Ectodermal cell (in vitro differentiated cells): ENCODE measurements around the gene CNTRL.

Source experiments
- H3K27ac ChIP-seq: 2 replicates; pipeline ENCODE4 v1.7.0; 2013; ENCODE audit warnings: mild to moderate bottlenecking, low read depth, low read length; ENCODE audit not compliant: insufficient read depth, poor library complexity, severe bottlenecking
- H3K27me3 ChIP-seq: 2 replicates; pipeline ENCODE4 v1.7.0; 2013; ENCODE audit warnings: mild to moderate bottlenecking, low read length; ENCODE audit not compliant: insufficient read depth, control insufficient read depth, poor library complexity, severe bottlenecking
- H3K36me3 ChIP-seq: one replicate; pipeline ENCODE4 v1.7.0; 2013; ENCODE audit warnings: low read length; ENCODE audit not compliant: control insufficient read depth, insufficient read depth
- H3K4me1 ChIP-seq: one replicate; pipeline ENCODE4 v1.7.0; 2013; ENCODE audit warnings: low read length; ENCODE audit not compliant: control insufficient read depth, insufficient read depth
- H3K4me3 ChIP-seq: 2 replicates; pipeline ENCODE4 v1.7.0; 2013; ENCODE audit warnings: low read depth, low read length, control low read depth; ENCODE audit not compliant: insufficient read depth
- H3K9me3 ChIP-seq: 2 replicates; pipeline ENCODE4 v1.7.0; 2013; ENCODE audit warnings: mild to moderate bottlenecking, low read length, moderate library complexity; ENCODE audit not compliant: control insufficient read depth
- WGBS, 2 experiments: methylation state at CpG; one replicate each; pipeline ENCODE4 v1.1.7; 2013; ENCODE audit warnings: missing lambda C conversion rate in 2 of 2; 5-methylcytosine and 5-hydroxymethylcytosine counted together

CNTRL gene

DNA sequence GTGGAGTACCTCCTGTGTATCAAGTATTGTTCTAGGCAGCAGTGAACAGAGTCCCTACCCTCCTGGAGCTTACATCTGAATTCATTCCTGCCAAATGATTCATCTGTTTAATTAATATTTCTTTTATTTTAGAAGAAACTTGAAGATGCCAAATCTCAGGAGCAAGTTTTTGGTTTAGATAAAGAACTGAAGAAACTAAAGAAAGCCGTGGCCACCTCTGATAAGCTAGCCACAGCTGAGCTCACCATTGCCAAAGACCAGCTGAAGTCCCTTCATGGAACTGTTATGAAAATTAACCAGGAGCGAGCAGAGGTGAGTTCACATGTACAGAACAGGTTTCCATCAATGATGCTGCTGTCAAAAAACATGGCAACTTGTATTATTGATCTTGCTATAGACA, 69.0 kb downstream of the CNTRL start:
- Histone ChIP-seq H3K4me3 (no peak overlapping the region), H3K27me3 (no peaks in the 10 kb centered on the region), H3K36me3 (peaks cover 18% of the 10 kb centered on the region), H3K4me1 (no peaks in the 10 kb centered on the region), H3K27ac (no peak overlapping the region), H3K9me3 (no peaks in the 10 kb centered on the region)
- 90 to 93% methylated on average over 2 of the region's 2 CpGs for WGBS, 2 experiments

DNA sequence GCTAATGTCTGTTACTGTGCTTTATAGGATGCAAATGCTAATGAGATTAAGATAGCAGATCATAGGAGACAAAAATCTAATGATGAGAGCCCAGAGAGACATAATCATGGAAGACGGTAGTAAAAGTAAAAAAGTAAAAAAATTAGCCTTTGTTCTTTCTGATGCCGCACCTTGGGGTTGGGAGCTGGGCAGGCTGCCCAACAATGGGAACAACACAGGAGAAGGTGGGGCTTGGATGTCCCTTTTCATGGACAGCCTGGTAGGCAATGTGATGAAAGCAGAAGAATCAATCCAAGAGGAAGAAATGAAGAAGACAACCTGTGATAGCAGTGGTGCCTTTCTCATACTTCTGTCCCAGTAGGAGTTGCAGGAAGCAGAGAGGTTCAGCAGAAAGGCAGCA, 69.7 kb downstream of the CNTRL start:
- Histone ChIP-seq H3K9me3 (no peaks in the 10 kb centered on the region), H3K27me3 (no peaks in the 10 kb centered on the region), H3K27ac (no peak overlapping the region), H3K4me3 (no peak overlapping the region), H3K4me1 (no peaks in the 10 kb centered on the region), H3K36me3 (peaks cover 20% of the 10 kb centered on the region)
- 91 to 93% methylated on average over 2 of the region's 2 CpGs for WGBS, 2 experiments

- 55 to 61% methylated on average over 2 of the region's 2 CpGs for WGBS, 2 experiments
- H3K27ac ChIP-seq = no peak overlapping the region
- no peaks in the 10 kb centered on the region for H3K27me3 ChIP-seq
- no peaks in the 10 kb centered on the region for H3K4me1 ChIP-seq
- no peak overlapping the region for H3K4me3 ChIP-seq
- peaks cover 10% of the 10 kb centered on the region for H3K36me3 ChIP-seq
- H3K9me3 ChIP-seq = no peaks in the 10 kb centered on the region
These were observed 75.4 kb downstream of the CNTRL start for GRCh38 chr9:121150188-121150587.

DNA sequence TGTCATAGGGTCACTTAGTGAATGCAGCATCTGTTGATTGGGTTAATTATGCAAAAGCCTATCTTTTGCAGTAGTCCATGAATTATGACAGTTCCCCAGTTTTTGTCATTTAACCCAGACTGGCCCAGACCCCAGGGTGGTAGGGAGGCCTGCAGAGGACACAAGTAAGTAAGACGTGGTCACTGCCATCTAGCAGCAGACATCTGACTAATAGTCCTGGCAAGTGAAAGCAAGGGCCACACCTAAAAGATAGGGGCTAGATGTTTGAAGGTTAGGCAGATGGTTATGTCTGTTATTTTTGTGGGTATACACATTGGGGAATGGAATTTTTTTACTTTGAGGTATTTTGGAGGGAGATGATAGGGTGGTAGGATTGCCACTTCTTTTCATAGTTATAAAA, 78.9 kb downstream of the CNTRL start:
- Histone ChIP-seq H3K9me3 (no peaks in the 10 kb centered on the region), H3K36me3 (peaks cover 9% of the 10 kb centered on the region), H3K4me3 (no peak overlapping the region), H3K27ac (no peak overlapping the region), H3K27me3 (no peaks in the 10 kb centered on the region), H3K4me1 (no peaks in the 10 kb centered on the region)
- WGBS, 2 experiments = 94 to 95% methylated on average over 1 of the region's 1 CpG

DNA sequence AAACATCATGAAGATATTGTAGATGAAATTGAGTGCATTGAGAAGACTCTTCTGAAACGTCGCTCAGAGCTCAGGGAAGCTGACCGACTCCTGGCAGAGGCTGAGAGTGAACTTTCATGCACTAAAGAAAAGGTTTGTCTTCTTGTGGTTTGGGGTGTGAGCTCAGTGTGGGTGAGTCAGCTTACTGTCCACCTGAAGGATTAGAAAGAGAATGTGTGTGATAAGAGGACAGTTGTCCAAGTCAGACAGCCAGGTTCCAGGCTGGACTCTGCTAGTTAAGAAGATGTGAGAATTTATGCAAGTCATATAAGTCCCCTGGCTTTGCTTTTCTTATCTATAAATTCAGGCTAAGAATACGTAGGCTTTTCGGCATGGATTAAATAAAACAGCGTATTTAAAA, 80.0 kb downstream of the CNTRL start:
- Histone ChIP-seq H3K36me3 (peaks cover 6% of the 10 kb centered on the region), H3K4me3 (no peak overlapping the region), H3K27ac (no peak overlapping the region), H3K9me3 (no peaks in the 10 kb centered on the region), H3K4me1 (no peaks in the 10 kb centered on the region), H3K27me3 (no peaks in the 10 kb centered on the region)
- WGBS, 2 experiments = 94 to 95% methylated on average over 6 of the region's 6 CpGs

DNA sequence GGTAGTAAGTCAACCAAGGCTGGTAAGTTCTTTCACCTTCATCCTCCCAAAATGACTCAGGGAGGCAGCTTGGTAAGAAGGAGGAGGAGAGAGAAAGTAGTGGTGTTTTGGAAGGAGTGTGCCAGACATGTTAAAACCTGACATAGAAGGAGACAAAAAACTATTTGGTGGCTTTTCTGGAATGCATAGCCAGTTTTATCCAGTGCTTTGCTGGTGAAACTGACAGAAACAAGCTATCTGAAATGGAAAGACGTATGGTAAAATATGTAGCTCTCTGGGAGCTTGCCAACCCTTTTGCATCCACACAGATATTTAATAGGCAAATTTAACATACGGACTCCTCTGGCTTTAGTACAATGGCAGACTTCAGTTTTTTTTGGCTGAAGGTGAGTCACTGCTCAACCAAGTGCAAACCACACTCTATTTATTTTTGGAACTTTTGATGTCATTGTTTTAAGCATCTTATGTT, 81.5 kb downstream of the CNTRL start:
- H3K36me3 ChIP-seq = peaks cover 3% of the 10 kb centered on the region
- H3K27me3 ChIP-seq = no peaks in the 10 kb centered on the region
- no peak overlapping the region for H3K27ac ChIP-seq
- 96 to 100% methylated on average over 2 of the region's 2 CpGs for WGBS, 2 experiments
- H3K9me3 ChIP-seq = no peaks in the 10 kb centered on the region
- no peaks in the 10 kb centered on the region for H3K4me1 ChIP-seq
- no peak overlapping the region for H3K4me3 ChIP-seq

- Histone ChIP-seq H3K36me3 (peaks cover 3% of the 10 kb centered on the region), H3K27ac (no peak overlapping the region), H3K9me3 (no peaks in the 10 kb centered on the region), H3K4me3 (no peak overlapping the region), H3K27me3 (no peaks in the 10 kb centered on the region), H3K4me1 (no peaks in the 10 kb centered on the region)
- 93 to 96% methylated on average over 3 of the region's 4 CpGs for WGBS, 2 experiments
These were observed 83.2 kb downstream of the CNTRL start for GRCh38 chr9:121157939-121158338.

DNA sequence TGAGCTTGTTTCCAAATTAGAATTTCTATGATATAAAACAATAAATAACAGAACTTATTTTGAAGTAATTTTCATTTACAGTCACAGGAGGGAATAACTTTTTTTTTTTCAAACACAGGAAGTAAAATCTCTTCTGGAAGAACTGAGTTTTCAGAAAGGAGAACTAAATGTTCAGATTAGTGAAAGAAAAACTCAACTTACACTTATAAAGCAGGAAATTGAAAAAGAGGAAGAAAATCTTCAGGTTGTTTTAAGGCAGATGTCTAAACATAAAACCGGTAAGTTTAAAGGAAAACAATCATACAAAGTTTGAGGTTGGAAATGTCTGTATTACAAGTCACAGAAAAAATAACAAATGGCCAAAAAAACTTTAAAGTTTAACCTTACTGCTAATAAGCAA, 85.3 kb downstream of the CNTRL start:
- Histone ChIP-seq H3K4me1 (no peaks in the 10 kb centered on the region), H3K27ac (no peak overlapping the region), H3K27me3 (no peaks in the 10 kb centered on the region), H3K9me3 (no peaks in the 10 kb centered on the region), H3K4me3 (no peak overlapping the region), H3K36me3 (peaks cover 3% of the 10 kb centered on the region)
- WGBS, 2 experiments = 100% methylated on average over 1 of the region's 1 CpG; no CpG with 5 or more reads in 1 of the 2 experiments

DNA sequence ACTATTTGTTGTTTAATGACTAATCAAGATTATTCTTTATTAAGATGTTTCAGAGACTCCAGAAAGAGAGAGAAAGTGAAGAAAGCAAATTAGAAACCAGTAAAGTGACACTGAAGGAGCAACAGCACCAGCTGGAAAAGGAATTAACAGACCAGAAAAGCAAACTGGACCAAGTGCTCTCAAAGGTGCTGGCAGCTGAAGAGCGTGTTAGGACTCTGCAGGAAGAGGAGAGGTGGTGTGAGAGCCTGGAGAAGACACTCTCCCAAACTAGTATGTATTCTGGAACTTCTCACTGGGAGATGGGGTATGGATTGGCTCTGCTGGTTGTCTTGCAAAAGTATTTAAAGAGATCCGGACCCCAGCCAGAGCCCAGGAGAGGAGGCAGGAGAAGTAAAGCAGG, 93.3 kb downstream of the CNTRL start:
- Histone ChIP-seq H3K36me3 (peaks cover 6% of the 10 kb centered on the region), H3K9me3 (no peaks in the 10 kb centered on the region), H3K27ac (no peak overlapping the region), H3K4me3 (no peak overlapping the region), H3K27me3 (no peaks in the 10 kb centered on the region), H3K4me1 (no peaks in the 10 kb centered on the region)
- 90 to 96% methylated on average over 2 of the region's 2 CpGs for WGBS, 2 experiments

GRCh38 chr9:121169094-121169601, 94.4 kb downstream of the CNTRL start:
- H3K27ac ChIP-seq = no peak overlapping the region
- peaks cover 9% of the 10 kb centered on the region for H3K36me3 ChIP-seq
- no peaks in the 10 kb centered on the region for H3K4me1 ChIP-seq
- H3K9me3 ChIP-seq = no peaks in the 10 kb centered on the region
- H3K27me3 ChIP-seq = no peaks in the 10 kb centered on the region
- WGBS, 2 experiments = 93 to 94% methylated on average over 3 of the region's 3 CpGs
- no peak overlapping the region for H3K4me3 ChIP-seq

DNA sequence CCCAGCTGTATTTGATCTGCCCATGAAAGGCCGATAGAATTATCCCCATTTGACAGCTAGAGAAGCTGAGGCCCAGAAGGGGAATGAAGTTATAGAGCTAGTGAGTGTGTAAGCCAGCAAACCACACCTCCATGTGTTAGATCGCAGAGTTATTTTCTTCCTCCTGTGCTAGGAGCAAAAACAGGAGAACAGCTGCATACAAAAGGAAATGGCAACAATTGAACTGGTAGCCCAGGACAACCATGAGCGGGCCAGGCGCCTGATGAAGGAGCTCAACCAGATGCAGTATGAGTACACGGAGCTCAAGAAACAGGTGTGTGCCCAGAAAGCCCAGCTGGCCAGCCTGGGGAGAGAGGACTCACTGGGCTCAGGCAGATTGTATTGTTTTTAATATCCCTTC, 96.5 kb downstream of the CNTRL start:
- 94 to 96% methylated on average over 5 of the region's 5 CpGs for WGBS, 2 experiments

More for the DNA sequence above, 96.5 kb downstream of the CNTRL start:
- H3K4me3 ChIP-seq = no peak overlapping the region
- H3K36me3 ChIP-seq = peaks cover 16% of the 10 kb centered on the region
- no peaks in the 10 kb centered on the region for H3K4me1 ChIP-seq
- H3K9me3 ChIP-seq = no peaks in the 10 kb centered on the region
- no peak overlapping the region for H3K27ac ChIP-seq
- H3K27me3 ChIP-seq = no peaks in the 10 kb centered on the region
